ENCODE results near the gene OPN5.

GRCh38 chr6:47789553-47789952, 7.7 kb downstream of the OPN5 start:
- TF ChIP-seq, protein P1, sequence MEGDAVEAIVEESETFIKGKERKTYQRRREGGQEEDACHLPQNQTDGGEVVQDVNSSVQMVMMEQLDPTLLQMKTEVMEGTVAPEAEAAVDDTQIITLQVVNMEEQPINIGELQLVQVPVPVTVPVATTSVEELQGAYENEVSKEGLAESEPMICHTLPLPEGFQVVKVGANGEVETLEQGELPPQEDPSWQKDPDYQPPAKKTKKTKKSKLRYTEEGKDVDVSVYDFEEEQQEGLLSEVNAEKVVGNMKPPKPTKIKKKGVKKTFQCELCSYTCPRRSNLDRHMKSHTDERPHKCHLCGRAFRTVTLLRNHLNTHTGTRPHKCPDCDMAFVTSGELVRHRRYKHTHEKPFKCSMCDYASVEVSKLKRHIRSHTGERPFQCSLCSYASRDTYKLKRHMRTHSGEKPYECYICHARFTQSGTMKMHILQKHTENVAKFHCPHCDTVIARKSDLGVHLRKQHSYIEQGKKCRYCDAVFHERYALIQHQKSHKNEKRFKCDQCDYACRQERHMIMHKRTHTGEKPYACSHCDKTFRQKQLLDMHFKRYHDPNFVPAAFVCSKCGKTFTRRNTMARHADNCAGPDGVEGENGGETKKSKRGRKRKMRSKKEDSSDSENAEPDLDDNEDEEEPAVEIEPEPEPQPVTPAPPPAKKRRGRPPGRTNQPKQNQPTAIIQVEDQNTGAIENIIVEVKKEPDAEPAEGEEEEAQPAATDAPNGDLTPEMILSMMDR (IDR thresholded peaks at IDR 0.05): no peak
- no peak for TF ChIP-seq POLR2A (IDR thresholded peaks at IDR 0.05)

All from adrenal gland (tissue), 5 donors.